ENCODE results near the gene M1AP. TPM values are rescaled to one million over a fixed set of nuclear protein-coding genes. Genes with fewer than 3 reads are reported as not detected.

The M1AP gene
- total and polyA plus RNA-seq, 2 of the 8 experiments (the other 6 are each of a cell fraction or from before 2014, with no cell fraction given), result 4.8 TPM

DNA sequence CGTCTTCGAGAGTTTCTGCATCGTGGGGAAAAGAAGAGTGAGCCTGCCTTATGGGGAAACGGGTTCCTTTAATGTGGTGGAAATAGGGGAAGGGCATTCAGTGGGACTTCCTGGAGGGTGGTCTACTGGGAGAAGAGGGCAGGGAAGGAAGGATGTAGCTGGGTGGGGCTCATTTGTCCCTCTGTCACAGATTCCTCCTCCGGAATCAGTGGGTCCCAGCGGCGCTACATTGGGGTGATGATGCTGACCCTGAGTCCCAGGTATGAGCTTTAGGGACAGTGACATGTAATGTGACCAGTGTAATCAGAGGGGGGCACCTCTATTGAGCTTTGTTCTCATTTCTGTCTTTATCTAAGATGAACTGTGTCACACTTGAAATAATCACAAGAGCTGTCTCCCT, 116.5 kb downstream of the M1AP start (continued):
- TF ChIP-seq EGR1 (IDR thresholded peaks at IDR 0.05; ENCODE audit: borderline replicate concordance, low read depth, low read length) (no peak), GABPA (IDR thresholded peaks at IDR 0.05; ENCODE audit: borderline replicate concordance, insufficient read depth, low read length) (no peak), BCL11A (IDR thresholded peaks at IDR 0.05; ENCODE audit: low read depth in 2 of 2, low read length in 2 of 2) (no peak), POLR2AphosphoS5 (IDR thresholded peaks at IDR 0.05; ENCODE audit: low read depth, low read length) (no peak; the same call in 1 of the 2 replicates), RNF2 (IDR thresholded peaks at IDR 0.05; ENCODE audit: borderline replicate concordance, low read depth, low read length, missing control alignments, poor library complexity, severe bottlenecking) (no peak), SUZ12 (IDR thresholded peaks at IDR 0.05; ENCODE audit: low read length) (no peak), POU5F1 (IDR thresholded peaks at IDR 0.05; ENCODE audit: low read depth, low read length) (no peak)
- TF ChIP-seq, protein P1, sequence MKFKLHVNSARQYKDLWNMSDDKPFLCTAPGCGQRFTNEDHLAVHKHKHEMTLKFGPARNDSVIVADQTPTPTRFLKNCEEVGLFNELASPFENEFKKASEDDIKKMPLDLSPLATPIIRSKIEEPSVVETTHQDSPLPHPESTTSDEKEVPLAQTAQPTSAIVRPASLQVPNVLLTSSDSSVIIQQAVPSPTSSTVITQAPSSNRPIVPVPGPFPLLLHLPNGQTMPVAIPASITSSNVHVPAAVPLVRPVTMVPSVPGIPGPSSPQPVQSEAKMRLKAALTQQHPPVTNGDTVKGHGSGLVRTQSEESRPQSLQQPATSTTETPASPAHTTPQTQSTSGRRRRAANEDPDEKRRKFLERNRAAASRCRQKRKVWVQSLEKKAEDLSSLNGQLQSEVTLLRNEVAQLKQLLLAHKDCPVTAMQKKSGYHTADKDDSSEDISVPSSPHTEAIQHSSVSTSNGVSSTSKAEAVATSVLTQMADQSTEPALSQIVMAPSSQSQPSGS (IDR thresholded peaks at IDR 0.05; ENCODE audit: low read length), result no peak
